Right lung (tissue), 5 donors: ENCODE data around the gene SLC31A2. TPM values are rescaled to one million over a fixed set of nuclear protein-coding genes. Genes with fewer than 3 reads are reported as not detected.

Experiments used
- DNase-seq, 2 donors: peaks; one replicate each; pipeline ENCODE4 v3.0.0-alpha.2; 2013
- polyA plus RNA-seq, 5 donors: library from polyadenylated mRNA; unstranded; fragments of 120-200 nt; gene quantifications; one replicate each; pipeline versions ENCODE4 v1.2.1 to v1.2.3, GENCODE V29; 2013; ENCODE audit warnings: inconsistent platforms in 1 of 5, low replicate concordance in 1 of 5; ENCODE audit not compliant: insufficient read length in 5 of 5, insufficient read depth in 1 of 5

Gene SLC31A2
- polyA plus RNA-seq, 5 donors, result 2.6 to 3.8 (median 2.7) TPM

GRCh38 chr9:113183956-113184488 is 33.2 kb downstream of the SLC31A2 start:
- no peak for DNase-seq

- no peak for DNase-seq
Measured at GRCh38 chr9:113184539-113184938, 33.7 kb downstream of the SLC31A2 start.

GRCh38 chr9:113185271-113185670 is 34.5 kb downstream of the SLC31A2 start:
- DNase-seq, result no peak

GRCh38 chr9:113186137-113186755 is 35.4 kb downstream of the SLC31A2 start:
- no peak for DNase-seq

GRCh38 chr9:113187929-113188595 is 37.3 kb downstream of the SLC31A2 start:
- no peak for DNase-seq

GRCh38 chr9:113192455-113192854 is 41.6 kb downstream of the SLC31A2 start:
- DNase-seq, result no peak

- no peak for DNase-seq
Measured at GRCh38 chr9:113199683-113200329, 49.0 kb downstream of the SLC31A2 start.

- DNase-seq, result no peak
Measured at GRCh38 chr9:113205432-113205831, 54.6 kb downstream of the SLC31A2 start.

GRCh38 chr9:113205861-113206260 is 55.1 kb downstream of the SLC31A2 start:
- no peak for DNase-seq

GRCh38 chr9:113210815-113211214 is 60.0 kb downstream of the SLC31A2 start:
- DNase-seq, result no peak

Other genes with a start within 250 kb of the SLC31A2 start
- gene ZNF883, start 138.8 kb upstream of the SLC31A2 start, polyA plus RNA-seq, result 1 to 10 TPM; 4.8 to 9.4 (median 7.5) TPM
- 10 to 100 TPM; 10.5 to 17.8 (median 13.5) TPM for gene ZFP37, start 94.3 kb upstream of the SLC31A2 start, polyA plus RNA-seq
- 10 to 100 TPM; 26.3 to 36.8 (median 34.1) TPM for gene FKBP15, start 70.3 kb downstream of the SLC31A2 start, polyA plus RNA-seq
- 10 to 100 TPM; 14.9 to 18.8 (median 15.3) TPM for gene SLC31A1, start 70.5 kb downstream of the SLC31A2 start, polyA plus RNA-seq
- gene CDC26, start 124.6 kb downstream of the SLC31A2 start, polyA plus RNA-seq, result 10 to 100 TPM; 30.3 to 38.4 (median 34.8) TPM
- 10 to 100 TPM; 26.0 to 32.7 (median 30.4) TPM for gene PRPF4, start 124.7 kb downstream of the SLC31A2 start, polyA plus RNA-seq
- gene RNF183, start 152.4 kb downstream of the SLC31A2 start, polyA plus RNA-seq, result under 1 TPM; 0.29 to 0.67 (median 0.61) TPM
- gene WDR31, start 189.3 kb downstream of the SLC31A2 start, polyA plus RNA-seq, result 1 to 10 TPM; 4.9 to 6.8 (median 6.2) TPM
- gene BSPRY, start 198.5 kb downstream of the SLC31A2 start, polyA plus RNA-seq, result 1 to 10 TPM; 6.7 to 9.1 (median 8.4) TPM
- 10 to 100 TPM; 11.2 to 17.2 (median 16.7) TPM for gene HDHD3, start 226.0 kb downstream of the SLC31A2 start, polyA plus RNA-seq